HG02970 (cell line): ENCODE measurements around the gene CCBE1.
"Not testable (repeated sequence)": the region's sequence is repeated elsewhere in the genome, so short reads cannot be mapped to it uniquely, and the experiment has no call there.

Experiments used
- ATAC-seq: cut with Tn5 transposase; IDR thresholded peaks from one replicate; pipeline ENCODE4 v1.9.1; 2021; ENCODE audit warnings: mild to moderate bottlenecking, moderate library complexity, moderate number of reproducible peaks; ENCODE audit not compliant: unreplicated experiment, low FRiP score

The CCBE1 gene

GRCh38 chr18:59686260-59686659, 11.0 kb downstream of the CCBE1 start:
- ATAC-seq: no peak

DNA sequence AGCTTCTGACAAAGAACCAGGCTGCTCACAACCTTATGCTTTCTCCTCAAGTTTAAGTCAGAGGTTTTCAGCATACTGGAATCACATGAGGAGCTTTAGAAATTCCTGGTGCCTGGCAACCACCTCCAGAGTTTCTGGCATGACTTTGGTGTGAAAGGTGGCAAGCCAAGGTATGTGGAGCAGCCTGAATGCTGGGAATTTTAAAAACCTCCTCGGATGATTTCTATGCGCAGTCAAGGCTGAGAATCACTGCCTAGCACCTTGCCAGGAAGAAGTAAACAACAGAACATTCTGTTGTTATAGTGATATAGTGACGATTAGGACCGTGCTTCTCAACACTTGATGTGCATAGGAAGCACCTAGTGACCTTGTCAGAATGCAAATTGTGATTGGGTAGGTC, 11.7 kb downstream of the CCBE1 start:
- no peak for ATAC-seq

GRCh38 chr18:59684777-59685176, 12.4 kb downstream of the CCBE1 start:
- no peak for ATAC-seq

DNA sequence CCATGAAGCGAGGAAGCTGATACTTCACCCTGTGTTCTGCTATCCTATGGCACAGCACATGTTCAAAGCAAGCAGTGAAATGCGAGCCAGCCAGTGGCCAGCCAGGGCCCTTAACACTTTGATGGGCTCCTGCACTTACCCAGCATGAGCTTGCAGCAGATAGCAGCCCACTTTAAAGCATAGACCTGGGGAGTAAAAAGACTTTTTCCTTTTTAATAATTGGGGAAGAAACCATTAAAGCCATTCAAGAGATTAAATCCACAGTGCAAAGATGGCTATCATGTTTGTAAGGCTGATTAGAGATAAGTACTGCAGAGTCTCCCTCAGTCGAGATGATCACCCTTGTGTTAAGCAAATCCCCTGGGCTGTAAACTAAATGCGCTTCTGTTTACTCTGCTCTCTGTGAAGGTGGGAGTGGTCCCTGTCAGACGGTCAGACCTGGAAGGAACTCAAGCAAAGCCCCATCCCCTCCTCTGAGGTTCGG, 15.7 kb downstream of the CCBE1 start:
- no peak for ATAC-seq

DNA sequence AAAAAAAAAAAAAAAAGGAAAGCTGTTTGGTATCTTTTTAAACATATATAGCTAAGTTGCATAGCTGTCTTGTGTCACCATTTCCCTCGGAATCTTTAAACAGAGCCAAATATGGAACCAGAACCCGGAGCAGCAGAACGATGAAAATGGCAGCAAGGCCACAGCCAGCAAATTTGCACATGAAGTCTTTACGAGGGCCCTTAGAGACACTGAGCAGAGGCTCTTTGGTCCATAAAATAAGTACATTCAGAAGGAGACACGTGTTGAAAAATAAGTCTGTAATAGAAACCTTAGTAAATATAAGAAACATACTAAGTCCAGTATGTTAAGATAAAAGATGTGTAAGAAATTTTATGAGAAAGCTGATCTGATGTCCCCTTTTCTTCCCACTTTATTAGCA, 16.2 kb downstream of the CCBE1 start:
- ATAC-seq: no peak

- ATAC-seq: no peak
Measured at GRCh38 chr18:59675346-59675745, 21.9 kb downstream of the CCBE1 start.

DNA sequence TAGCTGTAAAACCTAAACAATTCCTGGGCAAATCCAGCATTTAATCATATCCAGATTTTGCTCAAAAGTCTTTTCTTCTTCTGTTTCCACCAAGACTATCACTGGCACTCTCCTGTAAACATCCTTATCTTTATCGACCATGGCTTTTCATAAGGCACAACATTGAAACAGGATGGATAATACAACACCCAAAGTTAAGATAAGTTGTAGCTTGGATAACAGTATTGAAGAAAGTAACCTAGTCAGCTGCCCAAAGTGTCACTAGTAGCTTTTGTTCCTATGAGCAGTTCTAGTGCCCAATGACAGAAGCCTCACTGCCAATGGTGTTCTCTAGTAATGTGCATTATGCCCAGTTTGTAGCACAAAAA, 22.3 kb downstream of the CCBE1 start:
- no peak for ATAC-seq

DNA sequence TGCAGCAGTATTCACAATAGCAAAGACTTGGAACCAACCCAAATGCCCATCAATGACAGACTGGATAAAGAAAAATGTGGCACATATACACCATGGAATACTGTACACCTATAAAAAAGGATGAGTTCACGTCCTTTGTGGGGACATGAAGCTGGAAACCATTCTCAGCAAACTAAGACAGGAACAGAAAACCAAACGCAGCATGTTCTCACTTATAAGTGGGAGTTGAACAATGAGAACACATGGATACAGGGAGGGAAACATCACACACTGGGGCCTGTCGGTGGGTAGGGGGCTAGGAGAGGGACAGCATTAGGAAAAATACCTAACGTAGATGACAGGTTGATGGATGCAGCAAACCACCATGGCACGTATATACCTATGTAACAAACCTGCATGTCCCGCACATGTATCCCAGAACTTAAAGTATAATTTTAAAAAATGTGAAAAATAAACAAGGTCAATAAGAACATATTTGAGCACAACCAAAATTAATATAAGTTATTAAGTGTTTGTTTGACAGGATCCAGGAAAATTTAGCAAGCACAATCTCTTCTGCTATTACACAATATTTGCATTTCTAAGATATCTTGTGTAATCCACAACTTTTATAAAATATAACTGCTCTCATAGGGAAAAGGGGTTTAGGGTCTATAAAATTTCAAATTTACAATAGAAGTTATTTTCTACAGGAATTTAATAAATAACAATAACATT, 22.9 kb downstream of the CCBE1 start:
- no peak for ATAC-seq

- no peak for ATAC-seq
Measured at GRCh38 chr18:59672235-59672711, 24.9 kb downstream of the CCBE1 start.

- no peak for ATAC-seq
Measured at GRCh38 chr18:59671551-59671950, 25.7 kb downstream of the CCBE1 start.

DNA sequence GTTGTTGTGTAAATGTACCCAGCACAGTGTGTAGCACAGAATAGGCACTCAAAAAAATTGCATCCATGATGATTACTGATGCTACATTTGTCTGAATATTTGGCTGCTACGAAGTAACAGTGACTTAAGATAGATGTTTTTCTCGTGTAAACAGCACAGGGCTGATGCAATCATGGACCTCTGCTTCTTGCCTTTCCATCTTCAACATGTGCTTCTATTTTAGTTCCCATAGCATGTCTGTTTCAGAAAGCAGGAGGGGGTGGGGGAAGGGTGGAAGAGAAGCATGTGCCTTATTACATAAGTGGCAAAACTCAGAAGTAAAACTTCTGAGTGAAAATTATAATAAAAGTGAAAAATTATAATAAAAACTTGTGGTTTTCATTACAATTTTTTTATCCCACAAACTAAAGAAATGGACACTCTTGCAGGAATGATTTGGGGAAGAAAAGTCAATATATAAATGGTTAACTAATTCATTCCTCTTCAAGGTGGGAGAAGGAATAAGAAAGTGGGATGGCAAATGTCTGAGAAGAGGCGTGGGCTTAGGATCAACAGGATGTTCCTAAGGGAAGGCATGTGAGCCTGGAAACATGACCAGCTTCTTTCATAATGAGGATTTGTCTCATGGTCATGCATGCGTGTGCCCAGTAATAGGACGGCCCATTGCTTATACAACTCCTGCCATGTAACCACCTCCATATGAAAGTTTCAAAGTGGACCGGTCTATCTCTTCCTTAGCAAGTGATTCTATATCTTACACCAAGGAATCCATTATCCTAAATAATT, 27.2 kb downstream of the CCBE1 start:
- ATAC-seq: no peak

DNA sequence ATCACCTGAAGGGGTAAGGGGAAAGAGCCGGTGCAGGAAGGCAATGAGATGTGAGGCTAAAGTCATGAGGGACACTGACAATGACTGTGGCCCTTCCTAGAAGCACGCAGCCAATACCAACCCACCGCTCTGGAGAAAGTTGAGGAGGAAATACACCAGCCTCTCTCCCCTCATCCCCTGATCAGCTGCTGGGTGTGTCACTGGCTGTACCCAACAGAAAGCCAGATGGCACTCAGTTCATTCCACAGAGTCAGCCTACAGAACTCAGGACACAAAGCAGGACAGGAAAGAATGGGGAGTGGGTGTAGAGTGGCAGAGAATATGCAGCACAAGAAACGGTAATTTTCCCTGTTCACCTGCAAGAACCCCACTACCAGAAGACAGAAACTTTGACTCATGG, 29.7 kb downstream of the CCBE1 start:
- no peak for ATAC-seq

DNA sequence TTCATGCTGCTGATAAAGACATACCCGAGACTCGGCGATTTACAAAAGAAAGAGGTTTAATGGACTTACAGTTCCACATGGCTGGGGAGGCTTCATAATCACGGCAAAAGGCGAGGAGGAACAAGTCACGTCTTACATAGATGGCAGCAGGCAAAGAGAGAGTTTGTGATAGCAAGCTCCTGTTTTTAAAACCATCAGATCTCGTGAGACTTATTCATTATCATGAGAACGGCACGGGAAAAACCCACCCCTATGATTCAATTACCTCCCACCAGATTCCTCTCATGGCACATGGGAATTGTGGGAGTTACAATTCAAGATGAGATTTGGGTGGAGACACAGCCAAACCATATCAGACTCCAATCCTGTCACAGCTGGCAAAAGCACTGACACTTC, 31.2 kb downstream of the CCBE1 start:
- not testable (repeated sequence) for ATAC-seq

- no peak for ATAC-seq
Measured at GRCh38 chr18:59665057-59666006, 31.9 kb downstream of the CCBE1 start.

DNA sequence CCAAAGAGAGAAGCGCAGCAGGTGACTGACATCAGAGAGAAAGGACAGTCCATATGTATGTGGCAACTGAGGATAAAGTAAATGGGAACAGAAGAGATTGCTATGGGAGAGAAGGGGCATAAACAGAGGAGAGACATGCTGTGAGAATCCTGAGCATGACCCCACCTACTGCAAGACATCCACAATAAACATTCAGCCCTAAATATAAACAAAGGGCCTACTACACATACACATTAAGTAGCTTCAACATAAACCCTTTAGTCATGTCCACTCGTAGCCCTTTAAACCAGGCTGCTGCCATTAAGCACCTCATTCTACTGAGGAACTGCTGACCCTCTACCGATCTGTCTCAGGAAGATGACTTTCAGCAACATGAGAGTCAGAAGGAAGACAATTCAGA, 32.9 kb downstream of the CCBE1 start:
- no peak for ATAC-seq

DNA sequence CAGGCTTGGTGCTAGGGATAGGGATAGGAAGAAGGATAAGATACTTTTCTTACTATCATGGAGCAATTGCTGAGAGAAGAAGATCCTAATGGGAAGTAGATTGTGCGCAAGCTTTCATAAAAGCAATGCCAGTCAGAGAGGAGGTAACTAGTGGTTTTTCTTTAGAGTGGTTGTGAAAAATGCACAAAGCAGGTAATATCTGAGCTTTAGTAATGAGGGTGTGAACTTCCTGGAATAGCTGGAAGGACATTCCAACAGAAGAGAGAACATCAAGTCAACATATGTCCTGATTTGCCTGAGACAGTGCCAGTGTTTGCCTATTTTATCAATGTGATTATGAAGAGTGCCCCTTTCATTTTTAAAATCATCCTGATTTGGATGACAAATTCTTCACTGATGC, 34.1 kb downstream of the CCBE1 start:
- no peak for ATAC-seq

- ATAC-seq: no peak
Measured at GRCh38 chr18:59661891-59662701, 35.1 kb downstream of the CCBE1 start.

- ATAC-seq: no peak
Measured at GRCh38 chr18:59660786-59661743, 36.2 kb downstream of the CCBE1 start.

- no peak for ATAC-seq
Measured at GRCh38 chr18:59660366-59660765, 36.9 kb downstream of the CCBE1 start.
